ENCODE data around the gene SH3BP5. TPM values are rescaled to one million over a fixed set of nuclear protein-coding genes. Genes with fewer than 3 reads are reported as not detected.

SH3BP5 gene
- total RNA-seq, 2 donors from 2014 or later, result 2.6 to 18.9 TPM

- no peak for DNase-seq (ENCODE audit: low spot score in 2 of 2)
- no peak for ATAC-seq
- H3K27ac Mint-ChIP-seq, result no peak overlapping the region
Measured at GRCh38 chr3:15333956-15334263, 1.5 kb upstream of the SH3BP5 start.

GRCh38 chr3:15333099-15333955 lies 941 bp upstream of the SH3BP5 start:
- peak overlapping the region in 1 of 2 donors; percentile 56 for H3K27ac Mint-ChIP-seq
- ATAC-seq, result no peak

More at GRCh38 chr3:15333956-15334263, 1.5 kb upstream of the SH3BP5 start:
- Mint-ChIP-seq H3K36me3 (peaks cover 0 to 10% of the 10 kb centered on the region in 2 donors), H3K9me3 (no peaks in the 10 kb centered on the region)

GRCh38 chr3:15331606-15332404 lies 581 bp downstream of the SH3BP5 start:
- ATAC-seq (peak; percentile 56 to 69), DNase-seq (ENCODE audit: low spot score in 2 of 2) (peak; percentile 33 to 58)
- Mint-ChIP-seq H3K9me3 (no peaks in the 10 kb centered on the region), H3K27ac (peak overlapping the region; percentile 56 to 79), H3K36me3 (peaks cover 0 to 24% of the 10 kb centered on the region in 2 donors)

More at GRCh38 chr3:15333099-15333955, 941 bp upstream of the SH3BP5 start:
- Mint-ChIP-seq H3K36me3 (peaks cover 0 to 15% of the 10 kb centered on the region in 2 donors), H3K9me3 (no peaks in the 10 kb centered on the region)
- DNase-seq (ENCODE audit: low spot score in 2 of 2), result no peak

DNA sequence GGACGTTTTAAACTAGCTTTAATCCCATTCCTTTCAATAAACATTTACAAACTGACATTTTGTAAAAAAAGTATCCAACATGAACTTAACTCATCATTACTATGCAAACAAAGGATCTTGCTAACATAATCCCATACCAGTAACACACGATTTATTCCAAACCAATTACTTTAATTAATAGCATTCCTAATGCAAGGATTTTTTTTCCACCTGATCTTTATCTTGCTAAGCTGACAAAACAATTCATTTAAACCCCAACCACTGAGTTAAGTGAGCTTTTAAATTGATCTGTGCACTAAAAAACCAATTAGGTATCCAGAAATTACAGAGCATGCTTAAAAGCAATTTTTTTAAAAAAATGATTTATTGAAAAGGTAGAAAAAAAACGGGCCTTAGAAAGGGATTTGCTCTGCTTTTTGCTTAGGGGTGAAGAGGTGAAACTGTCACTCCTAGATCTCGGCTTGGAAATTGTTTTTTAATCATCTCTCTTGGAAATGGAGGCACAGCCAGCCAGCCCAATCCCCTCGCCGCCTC lies 1.2 kb downstream of the SH3BP5 start:
- peak overlapping the region in 1 of 2 donors; percentile 24 for H3K27ac Mint-ChIP-seq
- H3K9me3 Mint-ChIP-seq, result no peaks in the 10 kb centered on the region
- DNase-seq (ENCODE audit: low spot score in 2 of 2), result no peak
- ATAC-seq, result no peak
- H3K36me3 Mint-ChIP-seq, result peaks cover 0 to 24% of the 10 kb centered on the region in 2 donors

- H3K27ac Mint-ChIP-seq, result no peak overlapping the region
- no peak for ATAC-seq
Measured at GRCh38 chr3:15330031-15330596, 2.3 kb downstream of the SH3BP5 start.

GRCh38 chr3:15329046-15330005 lies 3.1 kb downstream of the SH3BP5 start:
- ATAC-seq (no peak), DNase-seq (ENCODE audit: low spot score in 2 of 2) (no peak)
- Mint-ChIP-seq H3K9me3 (no peaks in the 10 kb centered on the region), H3K27ac (no peak overlapping the region), H3K36me3 (peaks cover 0 to 25% of the 10 kb centered on the region in 2 donors)

More at GRCh38 chr3:15330031-15330596, 2.3 kb downstream of the SH3BP5 start:
- DNase-seq (ENCODE audit: low spot score in 2 of 2), result no peak
- Mint-ChIP-seq H3K9me3 (no peaks in the 10 kb centered on the region), H3K36me3 (peaks cover 0 to 24% of the 10 kb centered on the region in 2 donors)

DNA sequence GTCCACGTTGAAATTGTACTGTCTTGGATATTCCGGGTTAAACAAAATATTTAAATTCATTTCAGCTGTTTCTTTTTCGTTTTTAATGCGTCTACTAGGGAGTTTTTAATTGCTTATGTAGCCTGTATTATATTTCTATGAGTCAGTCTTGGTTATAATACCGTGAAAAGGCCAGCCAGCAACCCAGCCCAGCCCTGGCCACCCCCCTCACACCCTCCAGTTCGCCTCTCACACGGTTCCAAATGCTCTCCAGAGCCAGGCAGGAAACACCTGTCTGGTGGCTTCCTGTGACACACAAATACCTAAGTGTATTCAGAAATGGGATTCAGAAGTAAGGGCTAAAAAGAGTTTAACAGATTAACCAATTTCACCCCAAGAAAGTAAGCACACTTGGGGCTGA lies 4.4 kb downstream of the SH3BP5 start:
- DNase-seq (ENCODE audit: low spot score in 2 of 2) (no peak), ATAC-seq (peak; percentile 25 to 33)
- H3K9me3 Mint-ChIP-seq, result no peaks in the 10 kb centered on the region
- no peak overlapping the region for H3K27ac Mint-ChIP-seq
- H3K36me3 Mint-ChIP-seq, result peaks cover 0 to 28% of the 10 kb centered on the region in 2 donors

DNA sequence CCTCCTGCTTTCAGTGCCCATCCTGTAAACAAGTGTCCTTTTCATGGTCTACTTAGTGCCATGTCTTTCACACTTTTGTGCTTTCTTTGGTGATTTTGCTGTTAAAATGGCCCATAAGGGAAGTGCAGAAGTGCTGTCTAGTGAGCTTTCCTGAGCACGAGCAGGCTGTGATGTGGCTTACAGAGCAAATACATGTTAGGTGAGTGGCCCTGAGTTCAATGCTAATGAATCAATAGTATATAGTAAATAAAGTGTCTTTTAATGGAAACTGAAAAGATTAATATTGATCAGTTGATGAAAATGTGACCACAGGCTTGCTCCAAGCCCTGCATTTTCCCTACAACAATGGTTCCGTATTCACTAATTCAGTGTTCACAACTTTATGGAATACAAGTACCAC lies 5.7 kb downstream of the SH3BP5 start:
- ATAC-seq (no peak), DNase-seq (ENCODE audit: low spot score in 2 of 2) (no peak)
- Mint-ChIP-seq H3K27ac (no peak overlapping the region), H3K36me3 (peaks cover 0 to 28% of the 10 kb centered on the region in 2 donors), H3K9me3 (no peaks in the 10 kb centered on the region)

DNA sequence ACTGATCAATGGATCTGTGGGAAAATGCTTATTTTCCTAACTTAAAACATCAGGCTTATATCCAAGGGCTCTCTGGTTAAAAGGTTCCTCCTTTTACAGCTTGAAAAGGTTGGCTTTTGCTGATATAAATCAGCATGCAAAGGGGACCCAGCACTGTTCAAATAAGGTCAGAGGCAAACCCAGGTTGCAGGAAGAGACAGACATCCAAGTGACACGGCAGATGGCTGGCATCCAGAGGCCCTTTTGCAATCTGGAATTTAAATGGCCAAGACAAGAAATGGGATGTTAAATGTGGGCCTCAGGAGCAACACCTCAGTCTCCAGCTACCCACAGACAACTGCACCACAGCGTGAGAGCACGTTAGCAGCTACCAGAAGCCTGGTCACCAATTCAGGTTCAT lies 6.3 kb downstream of the SH3BP5 start:
- Mint-ChIP-seq H3K36me3 (peaks cover 0 to 28% of the 10 kb centered on the region in 2 donors), H3K9me3 (no peaks in the 10 kb centered on the region), H3K27ac (no peak overlapping the region)
- DNase-seq (ENCODE audit: low spot score in 2 of 2) (no peak), ATAC-seq (no peak)

DNA sequence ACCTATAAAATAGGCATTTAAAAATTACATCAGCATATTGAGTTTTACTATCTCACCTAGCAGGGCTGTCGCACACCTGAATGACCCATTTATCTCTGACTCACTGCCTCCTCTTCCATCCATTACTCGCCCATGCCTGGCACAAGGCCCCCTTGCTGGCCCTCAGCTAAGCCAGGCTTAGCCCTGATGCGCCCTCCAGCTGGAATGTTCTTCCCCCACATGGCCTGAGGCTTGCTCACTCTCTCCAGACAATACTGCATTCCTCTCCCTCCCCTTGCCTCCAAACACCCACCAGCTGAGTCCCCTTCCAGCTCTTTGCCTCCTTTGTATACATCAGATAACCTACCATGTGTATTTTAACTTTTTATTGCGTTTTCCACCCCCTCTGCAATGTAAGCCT lies 7.2 kb downstream of the SH3BP5 start:
- ATAC-seq (no peak), DNase-seq (ENCODE audit: low spot score in 2 of 2) (no peak)
- Mint-ChIP-seq H3K36me3 (peaks cover 0 to 28% of the 10 kb centered on the region in 2 donors), H3K9me3 (no peaks in the 10 kb centered on the region), H3K27ac (no peak overlapping the region)

GRCh38 chr3:15324379-15324808 lies 8.0 kb downstream of the SH3BP5 start:
- ATAC-seq, result no peak
- Mint-ChIP-seq H3K9me3 (no peaks in the 10 kb centered on the region), H3K36me3 (peaks cover 0 to 23% of the 10 kb centered on the region in 2 donors), H3K27ac (peak overlapping the region in 1 of 2 donors; percentile 22)
- no peak for DNase-seq (ENCODE audit: low spot score in 2 of 2)

DNA sequence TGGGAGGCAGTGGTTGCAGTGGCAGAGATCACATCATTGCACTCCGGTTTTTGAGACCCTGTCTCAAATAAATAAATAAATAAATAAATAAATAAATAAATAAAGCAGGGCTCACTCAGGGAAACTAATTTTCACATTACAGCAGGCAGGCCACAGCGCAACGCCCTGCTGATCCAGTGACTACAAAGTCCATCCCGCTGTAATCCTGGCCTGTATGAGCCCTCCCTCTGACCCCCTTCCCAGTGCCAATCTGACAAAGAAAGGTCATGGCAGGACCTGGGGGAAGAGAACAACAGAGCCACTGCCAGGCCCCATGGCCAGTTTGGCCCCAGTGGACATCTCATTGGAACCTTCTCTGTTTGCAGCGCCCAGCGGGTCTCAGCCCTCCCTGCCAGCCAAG lies 9.3 kb downstream of the SH3BP5 start:
- Mint-ChIP-seq H3K27ac (no peak overlapping the region), H3K9me3 (no peaks in the 10 kb centered on the region), H3K36me3 (peaks cover 0 to 11% of the 10 kb centered on the region in 2 donors)
- ATAC-seq (no peak), DNase-seq (ENCODE audit: low spot score in 2 of 2) (no peak)

DNA sequence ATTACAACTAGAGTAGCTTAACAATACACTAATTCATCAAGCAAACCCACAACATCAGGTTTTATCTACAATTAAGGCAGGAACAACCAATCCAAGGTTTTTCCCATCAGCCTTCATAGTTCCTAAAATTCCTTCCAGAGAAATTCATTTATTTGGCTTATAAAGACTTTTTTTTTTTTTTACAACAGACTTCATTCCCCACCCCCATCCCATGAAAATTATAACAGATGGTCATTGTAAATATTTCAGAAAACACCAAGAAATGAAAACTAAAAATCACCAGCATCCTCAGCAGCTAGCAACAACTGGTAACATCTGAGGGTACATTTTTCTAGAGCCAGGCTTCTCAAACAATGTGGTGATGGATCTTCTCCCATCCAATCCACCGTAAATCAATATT lies 11.0 kb downstream of the SH3BP5 start:
- no peak for DNase-seq (ENCODE audit: low spot score in 2 of 2)
- no peak overlapping the region for H3K27ac Mint-ChIP-seq
- peaks cover 0 to 4% of the 10 kb centered on the region in 2 donors for H3K36me3 Mint-ChIP-seq

DNA sequence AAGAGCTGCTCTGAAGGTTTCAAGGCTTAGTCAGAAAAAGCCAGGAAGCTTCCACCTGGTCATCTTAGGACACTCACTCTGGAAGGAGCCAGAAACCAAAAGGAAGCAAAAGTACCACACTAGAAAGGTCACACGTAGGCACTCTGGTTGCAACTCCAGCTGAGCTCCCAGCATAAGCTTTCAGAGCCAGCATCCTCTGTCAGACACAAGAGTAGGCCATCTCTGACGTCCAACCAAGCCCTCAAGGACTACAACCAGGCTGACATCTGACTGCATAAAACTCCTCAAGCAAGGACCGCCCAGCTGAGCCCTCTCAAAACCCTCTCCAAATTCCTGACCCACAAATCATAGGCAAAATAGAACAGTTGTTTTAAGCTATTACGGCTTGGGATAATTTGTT lies 12.8 kb downstream of the SH3BP5 start:
- DNase-seq (ENCODE audit: low spot score in 2 of 2) (no peak), ATAC-seq (peak in 1 of 2 donors; percentile 52)
- H3K36me3 Mint-ChIP-seq, result peaks cover 0 to 4% of the 10 kb centered on the region in 2 donors
- H3K27ac Mint-ChIP-seq, result no peak overlapping the region
- H3K9me3 Mint-ChIP-seq, result no peaks in the 10 kb centered on the region

More for the DNA sequence above, 11.0 kb downstream of the SH3BP5 start:
- no peak for ATAC-seq
- no peaks in the 10 kb centered on the region for H3K9me3 Mint-ChIP-seq

- peaks cover 0 to 1% of the 10 kb centered on the region in 2 donors for H3K36me3 Mint-ChIP-seq
- H3K27ac Mint-ChIP-seq, result no peak overlapping the region
- DNase-seq (ENCODE audit: low spot score in 2 of 2) (no peak), ATAC-seq (no peak)
- no peaks in the 10 kb centered on the region for H3K9me3 Mint-ChIP-seq
Measured at GRCh38 chr3:15319136-15319535, 13.2 kb downstream of the SH3BP5 start.

DNA sequence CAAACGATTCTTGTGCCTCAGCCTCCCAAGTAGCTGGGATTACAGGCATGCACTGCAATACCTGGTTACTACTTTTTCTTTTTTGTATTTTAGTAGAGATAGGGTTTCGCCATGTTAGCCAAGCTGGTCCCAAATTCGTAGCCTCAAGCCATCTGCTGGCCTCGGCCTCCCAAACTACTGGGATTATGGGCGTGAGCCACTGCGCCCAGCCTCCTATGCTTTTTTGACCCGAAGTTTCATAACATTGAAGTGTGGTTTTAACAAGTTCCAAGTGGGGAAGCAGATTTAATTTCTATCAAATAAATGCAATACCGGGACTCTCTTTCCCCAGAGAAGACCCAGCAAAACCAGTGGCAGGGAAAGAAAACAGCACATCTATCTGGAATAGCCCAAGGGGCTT lies 13.7 kb downstream of the SH3BP5 start:
- ATAC-seq (no peak), DNase-seq (ENCODE audit: low spot score in 2 of 2) (no peak)
- Mint-ChIP-seq H3K27ac (no peak overlapping the region), H3K36me3 (no peaks in the 10 kb centered on the region), H3K9me3 (no peaks in the 10 kb centered on the region)

All from activated naive CD4-positive, alpha-beta T cell treated with anti-CD3 and anti-CD28 coated beads, Interleukin-2, amount 50 U/mL, for 72 hours (primary cell).